LNCAP (cell line): ENCODE data around the gene PDE4D.

ENCODE experiments used
- CTCF ChIP-seq: fragments of 450-650 bp; IDR thresholded peaks from 2 replicates; pipeline ENCODE4 v1.5.1; 2017; ENCODE audit warnings: mild to moderate bottlenecking

The PDE4D gene

GRCh38 chr5:59107692-59108091 lies 785.8 kb downstream of the PDE4D start:
- no peak for TF ChIP-seq CTCF

GRCh38 chr5:59104400-59105127 lies 789.0 kb downstream of the PDE4D start:
- no peak for TF ChIP-seq CTCF

GRCh38 chr5:59103303-59103702 lies 790.2 kb downstream of the PDE4D start:
- no peak for TF ChIP-seq CTCF

GRCh38 chr5:59102437-59102836 lies 791.1 kb downstream of the PDE4D start:
- no peak for TF ChIP-seq CTCF

- TF ChIP-seq CTCF, result no peak
Measured at GRCh38 chr5:59100875-59101274, 792.7 kb downstream of the PDE4D start.

GRCh38 chr5:59099995-59100345 lies 793.6 kb downstream of the PDE4D start:
- no peak for TF ChIP-seq CTCF

- TF ChIP-seq CTCF, result no peak
Measured at GRCh38 chr5:59099270-59099994, 794.1 kb downstream of the PDE4D start.
